Measurements from ENCODE around the gene C1QB.

DNA sequence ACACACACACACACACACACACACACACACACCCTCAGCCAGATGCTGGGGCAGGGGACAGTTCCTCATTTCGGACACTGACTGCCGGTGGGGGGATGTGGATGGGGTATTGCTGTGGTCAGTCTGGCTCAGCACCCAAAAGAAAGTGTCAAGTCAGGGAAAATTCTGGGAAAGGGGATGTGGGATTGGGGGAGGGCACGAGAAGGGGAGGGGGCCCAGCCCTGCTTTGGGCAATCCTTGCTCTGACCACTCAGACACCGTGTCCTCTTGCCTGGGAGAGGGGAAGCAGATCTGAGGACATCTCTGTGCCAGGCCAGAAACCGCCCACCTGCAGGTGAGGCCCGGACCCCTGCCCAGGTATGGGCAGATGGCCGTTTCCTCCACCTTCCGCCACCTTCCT lies 9.7 kb upstream of the C1QB start, which contains the start of gene C1QC:
- TF ChIP-seq, protein P1, sequence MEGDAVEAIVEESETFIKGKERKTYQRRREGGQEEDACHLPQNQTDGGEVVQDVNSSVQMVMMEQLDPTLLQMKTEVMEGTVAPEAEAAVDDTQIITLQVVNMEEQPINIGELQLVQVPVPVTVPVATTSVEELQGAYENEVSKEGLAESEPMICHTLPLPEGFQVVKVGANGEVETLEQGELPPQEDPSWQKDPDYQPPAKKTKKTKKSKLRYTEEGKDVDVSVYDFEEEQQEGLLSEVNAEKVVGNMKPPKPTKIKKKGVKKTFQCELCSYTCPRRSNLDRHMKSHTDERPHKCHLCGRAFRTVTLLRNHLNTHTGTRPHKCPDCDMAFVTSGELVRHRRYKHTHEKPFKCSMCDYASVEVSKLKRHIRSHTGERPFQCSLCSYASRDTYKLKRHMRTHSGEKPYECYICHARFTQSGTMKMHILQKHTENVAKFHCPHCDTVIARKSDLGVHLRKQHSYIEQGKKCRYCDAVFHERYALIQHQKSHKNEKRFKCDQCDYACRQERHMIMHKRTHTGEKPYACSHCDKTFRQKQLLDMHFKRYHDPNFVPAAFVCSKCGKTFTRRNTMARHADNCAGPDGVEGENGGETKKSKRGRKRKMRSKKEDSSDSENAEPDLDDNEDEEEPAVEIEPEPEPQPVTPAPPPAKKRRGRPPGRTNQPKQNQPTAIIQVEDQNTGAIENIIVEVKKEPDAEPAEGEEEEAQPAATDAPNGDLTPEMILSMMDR (IDR thresholded peaks at IDR 0.05) = no peak
- TF ChIP-seq ELF1 (IDR thresholded peaks at IDR 0.05) = no peak
- no peak for TF ChIP-seq RCOR1 (IDR thresholded peaks at IDR 0.05; ENCODE audit: low read length)
- TF ChIP-seq EP300 (IDR thresholded peaks at IDR 0.05; ENCODE audit: borderline replicate concordance in 1 of 2, low read depth in 1 of 2, low read length in 1 of 2) = no peak
- no peak for TF ChIP-seq EZH2phosphoT487 (IDR thresholded peaks at IDR 0.05; ENCODE audit: borderline replicate concordance, low read depth)
- TF ChIP-seq NFIC (IDR thresholded peaks at IDR 0.05; ENCODE audit: borderline replicate concordance) = no peak

All from SK-N-SH (cell line).